HG03066 (cell line): Measurements from ENCODE around the gene PIERCE2.
"Not testable (repeated sequence)": the region's sequence is repeated elsewhere in the genome, so short reads cannot be mapped to it uniquely, and the experiment has no call there.

Source experiments
- ATAC-seq: cut with Tn5 transposase; IDR thresholded peaks from one replicate; pipeline ENCODE4 v1.9.1; 2021; ENCODE audit warnings: low read depth; ENCODE audit not compliant: unreplicated experiment

Gene PIERCE2

GRCh38 chr15:55420171-55420866, 12.0 kb downstream of the PIERCE2 start:
- no peak for ATAC-seq

- no peak for ATAC-seq
Measured at GRCh38 chr15:55422089-55422488, 13.8 kb downstream of the PIERCE2 start.

GRCh38 chr15:55434989-55435825, 26.9 kb downstream of the PIERCE2 start:
- ATAC-seq: no peak

GRCh38 chr15:55443141-55443540, 34.8 kb downstream of the PIERCE2 start:
- ATAC-seq: not testable (repeated sequence)

GRCh38 chr15:55445936-55446335, 37.6 kb downstream of the PIERCE2 start:
- ATAC-seq: not testable (repeated sequence)

GRCh38 chr15:55446379-55447029, 38.2 kb downstream of the PIERCE2 start:
- ATAC-seq: not testable (repeated sequence)

- ATAC-seq: not testable (repeated sequence)
Measured at GRCh38 chr15:55447030-55447394, 38.7 kb downstream of the PIERCE2 start.

GRCh38 chr15:55457401-55458022, 49.2 kb downstream of the PIERCE2 start:
- ATAC-seq: no peak

GRCh38 chr15:55461447-55461846, 53.2 kb downstream of the PIERCE2 start:
- no peak for ATAC-seq

- ATAC-seq: no peak
Measured at GRCh38 chr15:55468321-55468720, 60.0 kb downstream of the PIERCE2 start.
